Uterus (tissue), 2 donors: Measurements from ENCODE around the gene BRD8.

Experiments
- POLR2A ChIP-seq, 2 donors: fragments of 450-650 bp; IDR thresholded peaks; one replicate each; pipeline ENCODE4 v1.6.1; 2016; ENCODE audit warnings: antibody characterized with exemption in 2 of 2, mild to moderate bottlenecking in 1 of 2, moderate library complexity in 1 of 2
- TF ChIP-seq, protein P1 (sequence below), 4 experiments: fragments of 200-600 bp in 2 of 4; fragments of 450-650 bp in 2 of 4; sonication (generic) in 2 of 4; IDR thresholded peaks; one replicate each; pipeline ENCODE4 v1.5.1; 2016 to 2019; ENCODE audit warnings: antibody characterized with exemption in 4 of 4, mild to moderate bottlenecking in 2 of 4, moderate library complexity in 1 of 4

DNA sequence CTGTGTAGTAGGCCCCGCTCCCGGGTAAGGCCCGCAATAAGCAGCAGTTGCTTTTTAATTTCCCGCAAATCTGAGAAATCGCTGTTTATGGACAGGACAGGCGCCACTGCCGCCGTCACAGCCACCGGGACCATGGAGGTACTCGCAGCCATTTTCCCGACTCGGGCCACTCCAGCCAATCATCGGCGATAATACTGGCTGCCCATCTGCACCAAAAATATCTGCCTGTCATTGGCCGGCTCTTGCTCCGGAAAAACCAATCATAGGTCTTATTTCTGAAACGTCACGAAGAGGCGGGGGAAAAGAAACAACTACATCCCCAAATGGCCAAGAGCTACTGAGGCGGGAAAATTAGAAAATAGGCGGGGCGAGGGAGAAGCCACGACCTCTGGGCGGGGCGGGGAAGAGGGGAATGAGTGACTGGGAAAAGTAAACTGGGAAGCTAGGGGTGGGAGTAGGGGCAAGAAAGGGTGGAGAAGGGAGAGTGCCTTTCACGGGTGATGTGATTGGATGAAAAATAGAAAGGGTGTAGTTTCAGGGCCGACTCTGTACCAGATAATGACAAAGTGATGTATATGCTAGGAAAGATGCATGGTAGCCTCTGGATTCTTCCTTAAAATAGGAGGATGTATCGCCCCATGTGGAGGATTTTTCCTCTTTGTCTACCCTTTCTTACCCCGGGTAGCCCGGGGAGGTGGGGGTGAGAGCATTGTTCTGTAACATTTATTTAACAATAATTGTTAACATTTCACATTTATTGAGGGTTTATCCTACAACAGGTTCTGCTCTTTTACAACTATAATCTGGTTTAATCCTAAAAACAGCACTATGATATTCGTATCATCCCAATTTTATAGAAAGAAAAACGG lies 35.0 kb upstream of the BRD8 start, which contains the start of gene CDC23:
- TF ChIP-seq, protein P1, sequence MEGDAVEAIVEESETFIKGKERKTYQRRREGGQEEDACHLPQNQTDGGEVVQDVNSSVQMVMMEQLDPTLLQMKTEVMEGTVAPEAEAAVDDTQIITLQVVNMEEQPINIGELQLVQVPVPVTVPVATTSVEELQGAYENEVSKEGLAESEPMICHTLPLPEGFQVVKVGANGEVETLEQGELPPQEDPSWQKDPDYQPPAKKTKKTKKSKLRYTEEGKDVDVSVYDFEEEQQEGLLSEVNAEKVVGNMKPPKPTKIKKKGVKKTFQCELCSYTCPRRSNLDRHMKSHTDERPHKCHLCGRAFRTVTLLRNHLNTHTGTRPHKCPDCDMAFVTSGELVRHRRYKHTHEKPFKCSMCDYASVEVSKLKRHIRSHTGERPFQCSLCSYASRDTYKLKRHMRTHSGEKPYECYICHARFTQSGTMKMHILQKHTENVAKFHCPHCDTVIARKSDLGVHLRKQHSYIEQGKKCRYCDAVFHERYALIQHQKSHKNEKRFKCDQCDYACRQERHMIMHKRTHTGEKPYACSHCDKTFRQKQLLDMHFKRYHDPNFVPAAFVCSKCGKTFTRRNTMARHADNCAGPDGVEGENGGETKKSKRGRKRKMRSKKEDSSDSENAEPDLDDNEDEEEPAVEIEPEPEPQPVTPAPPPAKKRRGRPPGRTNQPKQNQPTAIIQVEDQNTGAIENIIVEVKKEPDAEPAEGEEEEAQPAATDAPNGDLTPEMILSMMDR (IDR thresholded peaks at IDR 0.05): no peak
- peak; percentile 32 to 49 for TF ChIP-seq POLR2A (IDR thresholded peaks at IDR 0.05)
